NCI-H2196 (cell line): Measurements from ENCODE around the gene ERVV-1.
"Not testable (repeated sequence)": the region's sequence is repeated elsewhere in the genome, so short reads cannot be mapped to it uniquely, and the experiment has no call there.

ENCODE experiments used
- DNase-seq: peaks from one replicate; lab custom pipeline; 2025; ENCODE audit not compliant: unreplicated experiment; lab: John Stamatoyannopoulos, UW

Gene ERVV-1

GRCh38 chr19:53019684-53020083, 6.0 kb downstream of the ERVV-1 start:
- no peak for DNase-seq

GRCh38 chr19:53028306-53028705, 14.6 kb downstream of the ERVV-1 start:
- not testable (repeated sequence) for DNase-seq

DNA sequence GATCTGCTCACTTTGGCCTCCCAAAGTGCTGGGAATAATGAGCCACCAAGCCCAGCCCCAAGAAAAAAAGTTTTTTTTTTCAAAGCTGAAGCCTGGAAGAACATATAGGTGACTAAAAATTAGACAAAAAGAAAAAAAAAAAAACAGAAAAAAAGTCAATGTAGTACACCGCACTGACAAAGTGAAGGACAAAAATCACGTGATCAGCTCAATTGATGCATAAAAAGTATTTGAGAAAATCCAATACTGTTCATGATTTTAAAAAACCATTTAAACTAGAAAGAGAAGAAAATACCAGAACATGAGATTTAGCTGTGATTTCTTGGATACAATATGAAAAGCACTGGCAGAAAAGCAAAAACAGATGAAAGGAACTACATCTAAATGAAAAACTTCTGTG, 20.3 kb downstream of the ERVV-1 start:
- DNase-seq = no peak

- DNase-seq = no peak
Observed at GRCh38 chr19:53034948-53035675, 21.4 kb downstream of the ERVV-1 start.

DNA sequence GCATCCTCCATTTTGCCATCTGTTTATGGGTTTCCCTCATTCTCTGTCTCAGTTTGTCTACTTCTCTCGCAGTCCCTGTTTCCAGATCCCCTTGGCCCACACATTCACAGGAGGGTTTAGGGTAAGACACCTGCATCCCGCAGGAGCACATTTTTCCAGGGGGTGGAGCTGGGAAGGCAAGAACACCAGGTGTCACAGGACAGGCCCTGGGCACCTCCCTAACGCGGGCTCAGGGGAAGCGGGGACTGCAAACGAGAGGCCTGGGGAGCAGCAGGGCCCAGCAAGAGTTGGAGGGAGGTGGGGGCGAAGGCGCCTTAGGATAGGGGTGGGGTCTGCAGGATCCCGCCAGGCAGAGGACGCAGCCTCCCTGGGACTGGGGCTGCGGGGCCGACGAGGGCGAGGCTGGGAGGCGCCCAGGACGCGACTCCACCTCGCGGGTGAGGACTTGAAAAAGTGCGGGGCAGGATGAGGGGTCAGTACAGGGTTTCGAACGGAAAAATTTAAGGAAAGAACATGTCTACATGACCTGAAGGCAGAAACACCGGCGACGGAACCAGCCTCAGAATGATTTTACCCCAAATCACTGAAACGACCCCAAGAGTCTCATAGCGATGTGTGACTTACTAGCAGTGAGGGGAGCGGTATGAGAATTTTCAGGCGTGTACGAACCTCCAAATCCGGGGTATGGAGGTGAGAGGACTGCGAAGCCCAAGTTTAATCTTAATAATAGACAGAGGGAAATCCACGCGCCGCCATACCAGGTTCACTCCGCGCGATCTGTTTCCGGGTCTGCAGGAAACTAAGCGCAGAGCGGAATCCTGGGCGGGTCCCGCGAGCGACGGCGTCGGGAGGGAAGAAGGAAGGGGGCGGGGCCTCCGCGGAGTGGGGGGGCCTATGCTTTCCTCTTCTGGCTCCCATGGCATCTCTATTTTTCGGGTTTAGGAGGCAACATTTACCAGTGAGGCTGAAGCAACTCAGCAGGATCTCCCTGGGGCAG, 23.7 kb downstream of the ERVV-1 start:
- DNase-seq = no peak

GRCh38 chr19:53041366-53041765, 27.6 kb downstream of the ERVV-1 start:
- no peak for DNase-seq

- no peak for DNase-seq
Observed at GRCh38 chr19:53045536-53045935, 31.8 kb downstream of the ERVV-1 start.

DNA sequence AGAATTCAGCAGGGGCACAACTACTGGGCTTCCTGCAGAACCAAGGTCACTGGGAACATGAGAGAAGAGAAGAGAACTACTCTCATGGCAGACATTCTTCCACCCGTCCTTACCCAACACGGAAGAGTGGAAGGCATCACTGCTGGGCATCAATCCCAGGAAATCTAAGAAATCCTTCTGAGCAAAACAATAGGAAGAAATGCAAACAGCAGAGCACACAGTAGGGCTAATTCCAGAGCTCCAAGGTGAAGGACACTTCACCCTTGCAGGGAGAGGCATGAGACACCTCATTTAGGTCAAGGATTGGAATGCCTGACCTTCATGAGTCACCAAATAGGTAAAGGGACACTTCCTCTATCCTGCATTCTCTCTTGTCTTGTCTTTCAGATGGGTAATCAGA, 33.7 kb downstream of the ERVV-1 start:
- no peak for DNase-seq

DNA sequence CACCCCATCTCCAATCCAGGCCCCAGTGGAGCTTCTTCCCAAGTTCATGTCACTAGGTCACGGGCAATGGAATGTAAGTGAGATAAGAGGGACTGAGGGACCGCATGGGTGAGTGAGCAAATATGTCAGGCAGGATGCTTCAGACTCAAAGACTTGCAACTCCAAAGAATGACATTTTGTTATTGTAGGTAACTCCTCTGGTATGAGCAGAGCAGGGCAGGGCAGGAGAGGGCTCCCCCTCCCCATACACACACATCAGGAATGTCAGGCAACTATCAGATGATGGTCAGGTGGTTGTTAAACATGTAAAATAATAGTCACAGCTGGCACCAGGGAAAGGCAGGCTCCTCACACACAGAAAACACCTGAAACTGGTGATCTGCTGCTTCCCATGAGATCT, 41.4 kb downstream of the ERVV-1 start:
- no peak for DNase-seq

- no peak for DNase-seq
Observed at GRCh38 chr19:53057904-53058580, 44.3 kb downstream of the ERVV-1 start.
